H1 (cell line): ENCODE measurements around the gene BHMT. TPM values are rescaled to one million over a fixed set of nuclear protein-coding genes. Genes with fewer than 3 reads are reported as not detected.

Experiments
- CTCF ChIA-PET: fragments of 300-600 bp; sonication (Branson Sonifier 250); formaldehyde crosslinking; loops from one replicate; lab custom pipeline; 2021; ENCODE audit not compliant: partially characterized antibody; lab: Charles Lee
- POLR2A ChIA-PET: fragments of 300-600 bp; sonication (Branson Sonifier 250); formaldehyde crosslinking; loops from one replicate; lab custom pipeline; 2021; ENCODE audit warnings: inconsistent platforms; ENCODE audit not compliant: partially characterized antibody; lab: Charles Lee
- DNase-seq, 2 experiments: peaks; one replicate each; pipeline versions ENCODE4 v3.0.0 to v3.0.0-alpha.2; 2010 to 2022; ENCODE audit warnings: low spot score in 2 of 2, low read depth in 1 of 2, mixed read lengths in 1 of 2
- FAIRE-seq: peaks from 2 replicates; lab custom pipeline; 2011; peaks lifted over from hg19 to GRCh38; lab: Jason Lieb, UNC
- H2AFZ ChIP-seq: 2 replicates; pipeline ENCODE4 v1.8.1; 2012; ENCODE audit warnings: low read length, inconsistent platforms
- H2AK5ac ChIP-seq: 2 replicates; pipeline ENCODE4 v1.6.1; 2013; ENCODE audit warnings: low read depth, low read length
- H2BK120ac ChIP-seq: replicated peaks from 2 replicates; pipeline ENCODE3; 2013; ENCODE audit warnings: low read depth, low read length, inconsistent platforms
- H2BK12ac ChIP-seq: 2 replicates; pipeline ENCODE4 v1.6.1; 2013; ENCODE audit warnings: low read depth, low read length
- H2BK15ac ChIP-seq: 2 replicates; pipeline ENCODE4 v1.6.1; 2013; ENCODE audit warnings: low read length
- H2BK20ac ChIP-seq: 2 replicates; pipeline ENCODE4 v1.6.1; 2013; ENCODE audit warnings: low read length
- H2BK5ac ChIP-seq: 2 replicates; pipeline ENCODE4 v1.6.1; 2013; ENCODE audit warnings: low read depth, low read length
- H3K14ac ChIP-seq: 2 replicates; pipeline ENCODE4 v1.6.1; 2013; ENCODE audit warnings: inconsistent platforms; ENCODE audit not compliant: insufficient read length
- H3K18ac ChIP-seq: 2 replicates; pipeline ENCODE4 v1.6.1; 2013; ENCODE audit warnings: low read length; ENCODE audit errors: extremely low read depth
- H3K23ac ChIP-seq: 2 replicates; pipeline ENCODE4 v1.6.1; 2013; ENCODE audit warnings: inconsistent platforms; ENCODE audit not compliant: insufficient read length
- H3K23me2 ChIP-seq: 2 replicates; pipeline ENCODE4 v1.6.1; 2013; ENCODE audit warnings: low read depth, low read length
- H3K27ac ChIP-seq: 2 replicates; pipeline ENCODE4 v1.6.1; 2011; ENCODE audit warnings: low read depth, low read length, inconsistent platforms
- H3K27me3 ChIP-seq, 4 experiments: replicated peaks in 1 of 4; 1 replicate in 1 of 4; 2 replicates in 3 of 4; pipeline versions ENCODE4 v1.6.1 to v1.8.1; 2011 to 2013; ENCODE audit warnings: low read length in 3 of 4, mild to moderate bottlenecking in 3 of 4, inconsistent platforms in 2 of 4, mixed read lengths in 2 of 4, moderate library complexity in 1 of 4; ENCODE audit not compliant: control insufficient read depth in 3 of 4, insufficient read depth in 3 of 4; ENCODE audit errors: extremely low read depth in 1 of 4
- H3K36me3 ChIP-seq, 4 experiments: 2 replicates each; pipeline versions ENCODE4 v1.6.1 to v1.8.1; 2011 to 2013; ENCODE audit warnings: mild to moderate bottlenecking in 4 of 4, low read length in 3 of 4, moderate library complexity in 2 of 4, control low read depth in 1 of 4, inconsistent platforms in 1 of 4; ENCODE audit not compliant: insufficient read depth in 4 of 4, control insufficient read depth in 2 of 4
- H3K4ac ChIP-seq: replicated peaks from 2 replicates; pipeline ENCODE3; 2013; ENCODE audit warnings: low read length, low read depth, mixed read lengths, inconsistent platforms; ENCODE audit not compliant: insufficient read length
- H3K4me1 ChIP-seq, 4 experiments: replicated peaks in 1 of 4; 1 replicate in 1 of 4; 2 replicates in 3 of 4; pipeline versions ENCODE4 v1.6.1 to v1.8.1; 2011 to 2013; ENCODE audit warnings: low read length in 3 of 4, inconsistent platforms in 2 of 4, mixed read lengths in 1 of 4; ENCODE audit not compliant: insufficient read depth in 4 of 4, control insufficient read depth in 3 of 4
- H3K4me2 ChIP-seq, 2 experiments: 2 replicates each; pipeline versions ENCODE4 v1.6.1 to v1.8.1; 2011 to 2013; ENCODE audit warnings: low read depth in 2 of 2, low read length in 2 of 2, control low read depth in 1 of 2, inconsistent platforms in 1 of 2, mild to moderate bottlenecking in 1 of 2; ENCODE audit not compliant: insufficient read depth in 1 of 2
- H3K4me3 ChIP-seq, 4 experiments: fragments of 200-600, 300-600 bp in 1 of 4; sonication (generic), shearing (Covaris generic), sonication (Bioruptor Twin) in 1 of 4; 2 replicates each; pipeline versions ENCODE4 v1.5.1 to v1.8.1; 2011 to 2016; ENCODE audit warnings: low read length in 4 of 4, low read depth in 3 of 4, control low read depth in 2 of 4, inconsistent platforms in 2 of 4, mild to moderate bottlenecking in 2 of 4, mixed read lengths in 1 of 4, moderate library complexity in 1 of 4; ENCODE audit not compliant: insufficient read depth in 2 of 4; ENCODE audit errors: extremely low read depth in 1 of 4
- H3K56ac ChIP-seq: replicated peaks from 2 replicates; pipeline ENCODE3; 2013; ENCODE audit warnings: low read depth, mild to moderate bottlenecking, mixed read lengths, low read length, inconsistent platforms; ENCODE audit not compliant: insufficient read length
- H3K79me1 ChIP-seq: 2 replicates; pipeline ENCODE4 v1.6.1; 2013; ENCODE audit warnings: low read depth, low read length, control low read depth
- H3K79me2 ChIP-seq, 2 experiments: 2 replicates each; pipeline versions ENCODE4 v1.6.1 to v1.8.1; 2012 to 2013; ENCODE audit warnings: low read length in 2 of 2, mild to moderate bottlenecking in 2 of 2, inconsistent platforms in 1 of 2; ENCODE audit not compliant: insufficient read depth in 2 of 2, control insufficient read depth in 1 of 2
- H3K9ac ChIP-seq, 4 experiments: replicated peaks in 1 of 4; 1 replicate in 1 of 4; 2 replicates in 3 of 4; pipeline versions ENCODE4 v1.6.1 to v1.8.1; 2011 to 2013; ENCODE audit warnings: low read depth in 3 of 4, low read length in 3 of 4, control low read depth in 2 of 4, mild to moderate bottlenecking in 2 of 4, moderate library complexity in 2 of 4, inconsistent platforms in 1 of 4; ENCODE audit errors: extremely low read depth in 1 of 4
- H3K9me3 ChIP-seq, 2 experiments: 2 replicates each; pipeline versions ENCODE4 v1.6.1 to v1.8.1; 2012 to 2013; ENCODE audit warnings: mild to moderate bottlenecking in 2 of 2, moderate library complexity in 2 of 2, control low read depth in 1 of 2, inconsistent platforms in 1 of 2, low read depth in 1 of 2, low read length in 1 of 2, mixed read lengths in 1 of 2; ENCODE audit not compliant: insufficient read depth in 2 of 2
- H4K20me1 ChIP-seq, 2 experiments: replicated peaks in 1 of 2; 2 replicates each; pipeline versions ENCODE3 to v1.8.1; 2011 to 2013; ENCODE audit warnings: inconsistent platforms in 2 of 2, low read length in 2 of 2, mild to moderate bottlenecking in 1 of 2; ENCODE audit not compliant: insufficient read depth in 2 of 2, control insufficient read depth in 1 of 2
- H4K5ac ChIP-seq: 2 replicates; pipeline ENCODE4 v1.6.1; 2013; ENCODE audit warnings: low read length, low read depth, mixed read lengths, inconsistent platforms; ENCODE audit not compliant: insufficient read length
- H4K8ac ChIP-seq: 2 replicates; pipeline ENCODE4 v1.8.0; 2013; ENCODE audit warnings: mild to moderate bottlenecking, moderate library complexity, low read length, inconsistent platforms; ENCODE audit not compliant: insufficient read depth; ENCODE audit errors: extremely low read depth
- H4K91ac ChIP-seq: replicated peaks from 2 replicates; pipeline ENCODE3; 2013; ENCODE audit warnings: low read length, mixed read lengths, inconsistent platforms; ENCODE audit not compliant: insufficient read length
- ASH2L ChIP-seq: fragments of 200-600, 300-600 bp; sonication (generic); IDR thresholded peaks from one replicate; pipeline ENCODE4 v1.7.1; 2017; ENCODE audit warnings: low read length
- ATF3 ChIP-seq: IDR thresholded peaks from 2 replicates; pipeline ENCODE4 v1.6.1; 2011; ENCODE audit warnings: low read depth, mild to moderate bottlenecking, low read length; ENCODE audit not compliant: insufficient read depth
- BCL11A ChIP-seq, 2 experiments: IDR thresholded peaks; one replicate each; pipeline ENCODE4 v1.6.1; 2011; ENCODE audit warnings: low read depth in 2 of 2, low read length in 2 of 2, mild to moderate bottlenecking in 2 of 2
- EP300 ChIP-seq, 2 experiments: IDR thresholded peaks; 1 replicate in 1 of 2; 2 replicates in 1 of 2; pipeline ENCODE4 v1.6.1; 2011 to 2012; ENCODE audit warnings: low read depth in 2 of 2, low read length in 2 of 2, mild to moderate bottlenecking in 2 of 2, borderline replicate concordance in 1 of 2, inconsistent platforms in 1 of 2, moderate library complexity in 1 of 2
- EZH2 ChIP-seq: fragments of 200-600 bp; sonication (generic); IDR thresholded peaks from 2 replicates; pipeline ENCODE4 v1.7.1; 2012; ENCODE audit warnings: low read depth, mild to moderate bottlenecking, moderate library complexity, low read length, inconsistent platforms; ENCODE audit not compliant: severe bottlenecking
- GABPA ChIP-seq: IDR thresholded peaks from 2 replicates; pipeline ENCODE4 v1.6.1; 2011; ENCODE audit warnings: mild to moderate bottlenecking, low read length, moderate library complexity, borderline replicate concordance; ENCODE audit not compliant: insufficient read depth
- KDM1A ChIP-seq: fragments of 200-600, 300-600 bp; sonication (generic); IDR thresholded peaks from 2 replicates; pipeline ENCODE4 v1.7.1; 2016; ENCODE audit warnings: mild to moderate bottlenecking, low read length, borderline replicate concordance
- PHF8 ChIP-seq: fragments of 200-600 bp; sonication (generic); conservative IDR thresholded peaks from 2 replicates; pipeline ENCODE4 v1.7.1; 2012; ENCODE audit warnings: low read depth, mild to moderate bottlenecking, inconsistent platforms, low read length, moderate library complexity
- RXRA ChIP-seq: IDR thresholded peaks from 2 replicates; pipeline ENCODE4 v1.6.1; 2011; ENCODE audit warnings: low read depth, mild to moderate bottlenecking, low read length, moderate library complexity; ENCODE audit not compliant: insufficient read depth
- SIN3A ChIP-seq, 2 experiments: IDR thresholded peaks in 1 of 2; conservative IDR thresholded peaks in 1 of 2; 2 replicates each; pipeline ENCODE4 v1.6.1; 2011 to 2012; ENCODE audit warnings: low read length in 2 of 2, improper control_type of control experiment in 1 of 2, low read depth in 1 of 2, mild to moderate bottlenecking in 1 of 2
- SRF ChIP-seq: IDR thresholded peaks from 2 replicates; pipeline ENCODE4 v1.6.1; 2011; ENCODE audit warnings: mild to moderate bottlenecking, low read depth, low read length, moderate library complexity
- SUZ12 ChIP-seq: fragments of 200-600 bp; sonication (generic); IDR thresholded peaks from 2 replicates; pipeline ENCODE4 v1.6.1; 2012; ENCODE audit warnings: mild to moderate bottlenecking, inconsistent platforms, low read length, moderate library complexity, mixed read lengths
- WGBS, 2 experiments: shearing (Covaris generic) in 1 of 2; methylation state at CpG; one replicate each; pipeline versions ENCODE4 v1.1.6 to v1.1.7; 2013 to 2015; ENCODE audit warnings: low lambda C conversion rate in 2 of 2, mixed read lengths in 2 of 2, inconsistent platforms in 1 of 2, low coverage in 1 of 2, missing lambda C conversion rate in 1 of 2; ENCODE audit not compliant: insufficient replicate concordance in 2 of 2, insufficient coverage in 1 of 2, insufficient read length in 1 of 2; ENCODE audit errors: extremely low coverage in 1 of 2, missing lambda C conversion rate in 1 of 2; 5-methylcytosine and 5-hydroxymethylcytosine counted together
- polyA plus RNA-seq, 7 experiments: library from polyadenylated mRNA; depleted of rRNA in 3 of 7; stranded (reverse) in 5 of 7; unstranded in 2 of 7; fragments of >200 nt in 5 of 7; fragments of 200-250 nt in 2 of 7; gene quantifications; 1 replicate in 5 of 7; 2 replicates in 1 of 7; 4 replicates in 1 of 7; pipeline versions ENCODE4 v1.2.1 to v1.2.3, GENCODE V29; 2011 to 2013; ENCODE audit warnings: missing spikeins in 2 of 7, mixed read lengths in 2 of 7
- total RNA-seq: library from RNA; stranded (reverse); fragmentation: NEBNext Ultra II Directional; extraction: Animal tissue kit (Norgen Biotek cat#: 25700); gene quantifications from 2 replicates; pipeline ENCODE4 v1.2.1, GENCODE V29; 2021

The BHMT gene
- total and polyA plus RNA-seq, 2 of the 8 experiments (the other 6 are each of a cell fraction or from before 2014, with no cell fraction given), result 0.54 to 1.6 TPM

GRCh38 chr5:79088507-79088906 is 23.1 kb upstream of the BHMT start:
- no peaks in the 10 kb centered on the region for H3K36me3 ChIP-seq
- TF ChIP-seq SUZ12 (no peak), RXRA (no peak), SIN3A (conservative IDR thresholded peaks at IDR 0.05 in 1 of 2, IDR thresholded peaks at IDR 0.05 in 1 of 2; ENCODE audit: low read depth in 1 of 2, low read length in 2 of 2) (no peak), ATF3 (no peak), SRF (no peak), KDM1A (no peak), ASH2L (no peak), BCL11A (IDR thresholded peaks at IDR 0.05; ENCODE audit: low read depth in 2 of 2, low read length in 2 of 2) (no peak), EZH2 (no peak), GABPA (no peak), PHF8 (no peak), EP300 (IDR thresholded peaks at IDR 0.05; ENCODE audit: borderline replicate concordance in 1 of 2, low read depth in 2 of 2, low read length in 2 of 2) (no peak)

More at GRCh38 chr5:79088507-79088906, 23.1 kb upstream of the BHMT start:
- Histone ChIP-seq H2BK120ac (no peak overlapping the region), H3K4me2 (no peak overlapping the region), H3K14ac (no peak overlapping the region), H4K8ac (no peak overlapping the region), H3K4me1 (0 out of 7 replicates have a peak, but pooled peaks cover 0 to 2% (median 0%) of the 10 kb centered on the region in 4 experiments), H3K27me3 (no peaks in the 10 kb centered on the region; a peak in 1 of 7 replicates), H3K79me1 (no peaks in the 10 kb centered on the region), H2AK5ac (no peak overlapping the region), H3K18ac (no peak overlapping the region), H3K4ac (no peak overlapping the region), H3K23me2 (no peaks in the 10 kb centered on the region), H3K23ac (no peak overlapping the region), H2BK15ac (no peak overlapping the region), H4K5ac (no peak overlapping the region), H3K27ac (no peak overlapping the region), H3K56ac (no peak overlapping the region), H3K9ac (no peak overlapping the region), H4K20me1 (no peaks in the 10 kb centered on the region), H2BK20ac (no peak overlapping the region), H3K4me3 (no peak overlapping the region), H2AFZ (no peak overlapping the region), H2BK5ac (no peak overlapping the region), H2BK12ac (no peak overlapping the region), H3K9me3 (no peaks in the 10 kb centered on the region), H3K79me2 (no peaks in the 10 kb centered on the region), H4K91ac (no peak overlapping the region)
- ChIA-PET POLR2A (no interaction called here), CTCF (interaction anchor here (1.0 to 2.3 kb wide), 3 partner anchors 21 to 72 kb away, joined by 3 to 6 read pairs (median 5); no protein-coding TSS in a partner anchor)
- no peak for FAIRE-seq
- 79% methylated on average over 4 of the region's 4 CpGs; no CpG with 5 or more reads in 1 of the 2 experiments for WGBS, 2 experiments
- DNase-seq, result no peak
